Keratinocyte (primary cell): Measurements from ENCODE around the gene DDI1. TPM values are rescaled to one million over a fixed set of nuclear protein-coding genes. Genes with fewer than 3 reads are reported as not detected.

ENCODE experiments used
- DNase-seq: peaks from one replicate; pipeline ENCODE4 v3.0.0-alpha.2; 2011; ENCODE audit warnings: low read depth, missing footprints, low spot score
- FAIRE-seq: peaks from 2 replicates; lab custom pipeline; 2011; peaks lifted over from hg19 to GRCh38; lab: Jason Lieb, UNC
- H2AFZ ChIP-seq: 2 replicates; pipeline ENCODE4 v1.6.0; 2012; ENCODE audit warnings: low read length, control low read depth, inconsistent platforms; ENCODE audit not compliant: control insufficient read depth
- H3K27ac ChIP-seq: 2 replicates; pipeline ENCODE4 v1.5.1; 2011; ENCODE audit warnings: low read length; ENCODE audit not compliant: control insufficient read depth, insufficient read depth
- H3K27me3 ChIP-seq: 3 replicates; pipeline ENCODE4 v1.6.0; 2011; ENCODE audit warnings: low read length; ENCODE audit not compliant: control insufficient read depth, insufficient read depth; ENCODE audit errors: extremely low read depth
- H3K36me3 ChIP-seq, 2 experiments: 2 replicates in 1 of 2; 3 replicates in 1 of 2; pipeline ENCODE4 v1.5.1; 2011; ENCODE audit warnings: low read length in 2 of 2, mild to moderate bottlenecking in 1 of 2; ENCODE audit not compliant: control insufficient read depth in 2 of 2, insufficient read depth in 2 of 2; ENCODE audit errors: extremely low read depth in 1 of 2
- H3K4me1 ChIP-seq: 3 replicates; pipeline ENCODE4 v1.5.1; 2011; ENCODE audit warnings: low read length; ENCODE audit not compliant: control insufficient read depth, insufficient read depth; ENCODE audit errors: extremely low read depth
- H3K4me2 ChIP-seq: 3 replicates; pipeline ENCODE4 v1.6.0; 2011; ENCODE audit warnings: low read depth, low read length; ENCODE audit not compliant: control insufficient read depth, insufficient read depth; ENCODE audit errors: extremely low read depth
- H3K4me3 ChIP-seq, 3 experiments: fragments of 200-600 bp in 1 of 3; sonication (generic) in 1 of 3; 2 replicates in 2 of 3; 3 replicates in 1 of 3; pipeline ENCODE4 v1.5.1; 2011 to 2016; ENCODE audit warnings: low read length in 3 of 3, mild to moderate bottlenecking in 3 of 3, control low read depth in 2 of 3, inconsistent platforms in 1 of 3, low read depth in 1 of 3, mixed read lengths in 1 of 3, mixed run types in 1 of 3, moderate library complexity in 1 of 3; ENCODE audit not compliant: control insufficient read depth in 2 of 3, insufficient read depth in 2 of 3; ENCODE audit errors: extremely low read depth in 1 of 3
- H3K79me2 ChIP-seq: 2 replicates; pipeline ENCODE4 v1.6.0; 2012; ENCODE audit warnings: low read length; ENCODE audit not compliant: control insufficient read depth, insufficient read depth
- H3K9ac ChIP-seq: 3 replicates; pipeline ENCODE4 v1.6.0; 2011; ENCODE audit warnings: low read length; ENCODE audit not compliant: control insufficient read depth, insufficient read depth; ENCODE audit errors: extremely low read depth
- H3K9me1 ChIP-seq: 3 replicates; pipeline ENCODE4 v1.6.0; 2011; ENCODE audit warnings: low read length; ENCODE audit not compliant: control insufficient read depth, insufficient read depth; ENCODE audit errors: extremely low read depth
- H3K9me3 ChIP-seq: 2 replicates; pipeline ENCODE4 v1.5.1; 2012; ENCODE audit warnings: low read depth, low read length; ENCODE audit not compliant: control insufficient read depth
- H4K20me1 ChIP-seq: 3 replicates; pipeline ENCODE4 v1.6.0; 2011; ENCODE audit warnings: low read length; ENCODE audit not compliant: control insufficient read depth, insufficient read depth; ENCODE audit errors: extremely low read depth
- EZH2 ChIP-seq: IDR thresholded peaks from one replicate; pipeline ENCODE4 v1.6.1; 2012; ENCODE audit warnings: inconsistent platforms, mild to moderate bottlenecking, low read length, moderate library complexity
- dilution Hi-C: fragments of 300-500 bp; cut with MboI; formaldehyde crosslinking; loops from one replicate; pipeline ENCODE4 v1.7.0; 2020; ENCODE audit warnings: low sequenced_read_pairs; ENCODE audit not compliant: extremely low pct_ligation_motif_present
- polyA plus RNA-seq, 5 experiments: library from polyadenylated mRNA; depleted of rRNA in 3 of 5; stranded (reverse) in 3 of 5; stranded (forward) in 1 of 5; unstranded in 1 of 5; fragments of >200 nt; gene quantifications; 1 replicate in 1 of 5; 2 replicates in 3 of 5; 3 replicates in 1 of 5; pipeline versions ENCODE4 v1.2.1 to v1.2.3, GENCODE V29; 2011 to 2012; ENCODE audit warnings: missing spikeins in 2 of 5, low read depth in 1 of 5, low replicate concordance in 1 of 5
- TF ChIP-seq, protein P1 (sequence below), 3 experiments: IDR thresholded peaks in 1 of 3; conservative IDR thresholded peaks in 1 of 3; optimal IDR thresholded peaks in 1 of 3; 2 replicates in 2 of 3; 3 replicates in 1 of 3; pipeline versions ENCODE3 to v1.5.1; 2011; ENCODE audit warnings: low read length in 3 of 3, mild to moderate bottlenecking in 3 of 3, moderate library complexity in 2 of 3, control low read depth in 1 of 3, inconsistent platforms in 1 of 3; ENCODE audit not compliant: insufficient read depth in 2 of 3; ENCODE audit errors: extremely low read depth in 1 of 3

DDI1 gene
- polyA plus RNA-seq, 1 donor (not counting 4 experiments of a cell fraction or from before 2014, with no cell fraction given): not detected

DNA sequence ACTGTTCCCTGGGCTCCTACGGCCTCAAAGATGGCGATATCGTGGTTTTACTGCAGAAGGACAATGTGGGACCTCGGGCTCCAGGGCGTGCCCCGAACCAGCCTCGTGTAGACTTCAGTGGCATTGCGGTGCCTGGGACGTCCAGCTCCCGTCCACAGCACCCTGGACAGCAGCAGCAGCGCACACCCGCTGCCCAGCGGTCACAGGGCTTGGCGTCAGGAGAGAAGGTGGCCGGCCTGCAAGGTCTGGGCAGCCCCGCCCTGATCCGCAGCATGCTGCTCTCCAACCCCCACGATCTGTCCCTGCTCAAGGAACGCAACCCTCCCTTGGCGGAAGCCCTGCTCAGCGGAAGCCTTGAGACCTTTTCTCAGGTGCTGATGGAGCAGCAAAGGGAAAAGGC, 555 bp downstream of the DDI1 start:
- H3K4me1 ChIP-seq: no peaks in the 10 kb centered on the region
- no peak overlapping the region for H3K4me2 ChIP-seq
- no peak overlapping the region for H3K4me3 ChIP-seq
- H4K20me1 ChIP-seq: no peaks in the 10 kb centered on the region
- TF ChIP-seq, protein P1, sequence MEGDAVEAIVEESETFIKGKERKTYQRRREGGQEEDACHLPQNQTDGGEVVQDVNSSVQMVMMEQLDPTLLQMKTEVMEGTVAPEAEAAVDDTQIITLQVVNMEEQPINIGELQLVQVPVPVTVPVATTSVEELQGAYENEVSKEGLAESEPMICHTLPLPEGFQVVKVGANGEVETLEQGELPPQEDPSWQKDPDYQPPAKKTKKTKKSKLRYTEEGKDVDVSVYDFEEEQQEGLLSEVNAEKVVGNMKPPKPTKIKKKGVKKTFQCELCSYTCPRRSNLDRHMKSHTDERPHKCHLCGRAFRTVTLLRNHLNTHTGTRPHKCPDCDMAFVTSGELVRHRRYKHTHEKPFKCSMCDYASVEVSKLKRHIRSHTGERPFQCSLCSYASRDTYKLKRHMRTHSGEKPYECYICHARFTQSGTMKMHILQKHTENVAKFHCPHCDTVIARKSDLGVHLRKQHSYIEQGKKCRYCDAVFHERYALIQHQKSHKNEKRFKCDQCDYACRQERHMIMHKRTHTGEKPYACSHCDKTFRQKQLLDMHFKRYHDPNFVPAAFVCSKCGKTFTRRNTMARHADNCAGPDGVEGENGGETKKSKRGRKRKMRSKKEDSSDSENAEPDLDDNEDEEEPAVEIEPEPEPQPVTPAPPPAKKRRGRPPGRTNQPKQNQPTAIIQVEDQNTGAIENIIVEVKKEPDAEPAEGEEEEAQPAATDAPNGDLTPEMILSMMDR (optimal IDR thresholded peaks at IDR 0.05 in 1 of 3, IDR thresholded peaks at IDR 0.05 in 1 of 3, conservative IDR thresholded peaks at IDR 0.05 in 1 of 3; ENCODE audit: extremely low read depth in 1 of 3, insufficient read depth in 2 of 3, low read length in 3 of 3): no peak
- no peak for TF ChIP-seq EZH2
- no peaks in the 10 kb centered on the region for H3K36me3 ChIP-seq
- DNase-seq (no peak), FAIRE-seq (no peak)
- H3K27ac ChIP-seq: no peak overlapping the region
- no peaks in the 10 kb centered on the region for H3K79me2 ChIP-seq
- H2AFZ ChIP-seq: no peak overlapping the region
- no peaks in the 10 kb centered on the region for H3K9me3 ChIP-seq
- H3K9me1 ChIP-seq: no peaks in the 10 kb centered on the region
- H3K9ac ChIP-seq: no peak overlapping the region
- no peaks in the 10 kb centered on the region for H3K27me3 ChIP-seq
- dilution Hi-C loops: no loop called here

DNA sequence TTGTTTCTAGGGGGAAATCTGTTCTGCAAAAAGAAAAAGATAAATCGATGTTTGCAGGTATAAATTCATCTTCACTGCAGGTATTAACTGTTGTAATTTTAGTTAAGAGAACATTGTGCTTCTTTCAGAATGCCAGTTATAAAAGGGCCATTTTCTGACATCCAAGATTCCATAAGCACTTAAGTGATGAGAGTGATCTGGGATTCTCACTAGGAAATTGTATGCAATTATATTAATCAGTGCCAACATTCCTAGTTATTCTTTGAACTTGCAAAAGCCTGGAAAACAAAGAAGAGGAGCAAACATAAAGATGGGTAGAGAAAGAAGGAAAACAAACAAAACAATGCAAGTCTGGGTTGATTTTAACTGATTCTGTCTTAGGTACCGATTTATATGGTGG, 5.4 kb downstream of the DDI1 start:
- no peak for DNase-seq
- no peak overlapping the region for H3K4me3 ChIP-seq
- no peaks in the 10 kb centered on the region for H3K4me1 ChIP-seq
- no peaks in the 10 kb centered on the region for H3K27me3 ChIP-seq
- TF ChIP-seq, protein P1 (optimal IDR thresholded peaks at IDR 0.05 in 1 of 3, IDR thresholded peaks at IDR 0.05 in 1 of 3, conservative IDR thresholded peaks at IDR 0.05 in 1 of 3; ENCODE audit: extremely low read depth in 1 of 3, insufficient read depth in 2 of 3, low read length in 3 of 3): no peak
- no peak for TF ChIP-seq EZH2
- dilution Hi-C loops: no loop called here
- no peaks in the 10 kb centered on the region for H3K9me3 ChIP-seq
- no peaks in the 10 kb centered on the region for H3K79me2 ChIP-seq
- no peaks in the 10 kb centered on the region for H3K9me1 ChIP-seq
- no peak overlapping the region for H3K4me2 ChIP-seq
- no peaks in the 10 kb centered on the region for H4K20me1 ChIP-seq
- no peak overlapping the region for H2AFZ ChIP-seq
- no peak for FAIRE-seq
- no peaks in the 10 kb centered on the region for H3K36me3 ChIP-seq
- H3K9ac ChIP-seq: no peak overlapping the region
- H3K27ac ChIP-seq: no peak overlapping the region
